HCT116 (cell line): Measurements from ENCODE around the gene SNIP1.

ENCODE experiments used
- EZH2 ChIP-seq: fragments of 200-600 bp; sonication (generic); IDR thresholded peaks from 2 replicates; pipeline ENCODE4 v1.6.1; 2017; ENCODE audit warnings: antibody characterized with exemption, mixed run types
- EZH2phosphoT487 ChIP-seq: fragments of 200-600 bp; IDR thresholded peaks from 2 replicates; pipeline ENCODE4 v1.6.1; 2018; ENCODE audit warnings: antibody characterized with exemption, borderline replicate concordance
- FOSL1 ChIP-seq: IDR thresholded peaks from 2 replicates; pipeline ENCODE4 v1.6.1; 2012; ENCODE audit warnings: low read depth
- POLR2A ChIP-seq: IDR thresholded peaks from 2 replicates; pipeline ENCODE4 v1.7.0; 2011; ENCODE audit warnings: borderline replicate concordance; ENCODE audit not compliant: insufficient read depth, insufficient read length; ENCODE audit errors: extremely low read depth
- POLR2AphosphoS5 ChIP-seq: IDR thresholded peaks from 2 replicates; pipeline ENCODE4 v1.6.1; 2011; ENCODE audit warnings: mild to moderate bottlenecking, low read depth, low read length, moderate library complexity
- RAD21 ChIP-seq: IDR thresholded peaks from 2 replicates; pipeline ENCODE4 v1.6.1; 2012; ENCODE audit warnings: low read depth, mild to moderate bottlenecking
- SIN3A ChIP-seq: IDR thresholded peaks from 2 replicates; pipeline ENCODE4 v1.6.1; 2012; ENCODE audit warnings: low read depth
- SP1 ChIP-seq: IDR thresholded peaks from 2 replicates; pipeline ENCODE4 v1.6.1; 2012; ENCODE audit warnings: low read depth
- TCF7L2 ChIP-seq: IDR thresholded peaks from 2 replicates; pipeline ENCODE4 v1.7.0; 2011; ENCODE audit warnings: borderline replicate concordance, inconsistent platforms; ENCODE audit not compliant: insufficient read depth, insufficient read length; ENCODE audit errors: extremely low read depth
- YY1 ChIP-seq: IDR thresholded peaks from 2 replicates; pipeline ENCODE4 v1.6.1; 2011; ENCODE audit warnings: low read length, low read depth, moderate library complexity, mild to moderate bottlenecking; ENCODE audit not compliant: insufficient replicate concordance; ENCODE audit errors: extremely low read depth
- ZFX ChIP-seq: fragments of 450-650 bp; IDR thresholded peaks from 2 replicates; pipeline ENCODE4 v1.6.1; 2017
- TF ChIP-seq, protein P1 (sequence below), 3 experiments: fragments of 200-600 bp in 1 of 3; sonication (generic) in 1 of 3; IDR thresholded peaks in 2 of 3; conservative IDR thresholded peaks in 1 of 3; 2 replicates each; pipeline ENCODE4 v1.5.1; 2012 to 2017; ENCODE audit warnings: low read depth in 2 of 3, low read length in 2 of 3, antibody characterized with exemption in 1 of 3, borderline replicate concordance in 1 of 3, control low read depth in 1 of 3, mild to moderate bottlenecking in 1 of 3, mixed read lengths in 1 of 3, mixed run types in 1 of 3, moderate library complexity in 1 of 3; ENCODE audit not compliant: insufficient read depth in 1 of 3
- TF ChIP-seq, protein P2 (sequence below): IDR thresholded peaks from 2 replicates; pipeline ENCODE4 v1.6.1; 2012
- TF ChIP-seq, protein P3 (sequence below): IDR thresholded peaks from 2 replicates; pipeline ENCODE4 v1.6.1; 2011; ENCODE audit warnings: mild to moderate bottlenecking, low read length, moderate library complexity; ENCODE audit not compliant: insufficient replicate concordance; ENCODE audit errors: extremely low read depth

DNA sequence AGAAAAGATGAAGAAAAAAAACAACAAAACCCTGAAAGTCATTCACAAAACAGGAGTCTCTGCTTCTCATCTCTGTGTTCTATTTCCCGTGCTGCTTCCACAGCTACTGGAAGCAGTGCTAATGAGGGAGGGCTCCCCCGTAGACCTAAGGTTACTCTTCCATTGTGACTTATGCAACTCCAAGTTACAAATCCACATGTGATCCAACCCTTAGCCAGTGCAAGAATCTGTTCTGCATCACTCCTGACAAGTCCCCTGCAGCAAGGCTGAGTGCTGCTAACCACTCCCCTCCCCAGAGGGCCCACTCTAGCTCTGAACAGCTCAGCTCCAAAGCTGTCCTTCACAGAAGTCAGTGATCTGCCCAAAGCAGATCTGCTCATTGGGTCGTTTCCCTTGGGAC, 12.9 kb upstream of the SNIP1 start:
- TF ChIP-seq, protein P1, sequence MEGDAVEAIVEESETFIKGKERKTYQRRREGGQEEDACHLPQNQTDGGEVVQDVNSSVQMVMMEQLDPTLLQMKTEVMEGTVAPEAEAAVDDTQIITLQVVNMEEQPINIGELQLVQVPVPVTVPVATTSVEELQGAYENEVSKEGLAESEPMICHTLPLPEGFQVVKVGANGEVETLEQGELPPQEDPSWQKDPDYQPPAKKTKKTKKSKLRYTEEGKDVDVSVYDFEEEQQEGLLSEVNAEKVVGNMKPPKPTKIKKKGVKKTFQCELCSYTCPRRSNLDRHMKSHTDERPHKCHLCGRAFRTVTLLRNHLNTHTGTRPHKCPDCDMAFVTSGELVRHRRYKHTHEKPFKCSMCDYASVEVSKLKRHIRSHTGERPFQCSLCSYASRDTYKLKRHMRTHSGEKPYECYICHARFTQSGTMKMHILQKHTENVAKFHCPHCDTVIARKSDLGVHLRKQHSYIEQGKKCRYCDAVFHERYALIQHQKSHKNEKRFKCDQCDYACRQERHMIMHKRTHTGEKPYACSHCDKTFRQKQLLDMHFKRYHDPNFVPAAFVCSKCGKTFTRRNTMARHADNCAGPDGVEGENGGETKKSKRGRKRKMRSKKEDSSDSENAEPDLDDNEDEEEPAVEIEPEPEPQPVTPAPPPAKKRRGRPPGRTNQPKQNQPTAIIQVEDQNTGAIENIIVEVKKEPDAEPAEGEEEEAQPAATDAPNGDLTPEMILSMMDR (IDR thresholded peaks at IDR 0.05 in 2 of 3, conservative IDR thresholded peaks at IDR 0.05 in 1 of 3; ENCODE audit: borderline replicate concordance in 1 of 3, insufficient read depth in 1 of 3, low read depth in 2 of 3, low read length in 2 of 3), result no peak
- no peak for TF ChIP-seq POLR2A
- TF ChIP-seq SIN3A, result no peak
- no peak for TF ChIP-seq FOSL1
- TF ChIP-seq TCF7L2, result no peak
- TF ChIP-seq EZH2phosphoT487, result no peak
- TF ChIP-seq EZH2, result no peak
- no peak for TF ChIP-seq SP1
- TF ChIP-seq, protein P2, sequence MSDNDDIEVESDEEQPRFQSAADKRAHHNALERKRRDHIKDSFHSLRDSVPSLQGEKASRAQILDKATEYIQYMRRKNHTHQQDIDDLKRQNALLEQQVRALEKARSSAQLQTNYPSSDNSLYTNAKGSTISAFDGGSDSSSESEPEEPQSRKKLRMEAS, result no peak
- TF ChIP-seq RAD21, result no peak
- TF ChIP-seq POLR2AphosphoS5, result no peak
- no peak for TF ChIP-seq YY1
- no peak for TF ChIP-seq ZFX
- TF ChIP-seq, protein P3, sequence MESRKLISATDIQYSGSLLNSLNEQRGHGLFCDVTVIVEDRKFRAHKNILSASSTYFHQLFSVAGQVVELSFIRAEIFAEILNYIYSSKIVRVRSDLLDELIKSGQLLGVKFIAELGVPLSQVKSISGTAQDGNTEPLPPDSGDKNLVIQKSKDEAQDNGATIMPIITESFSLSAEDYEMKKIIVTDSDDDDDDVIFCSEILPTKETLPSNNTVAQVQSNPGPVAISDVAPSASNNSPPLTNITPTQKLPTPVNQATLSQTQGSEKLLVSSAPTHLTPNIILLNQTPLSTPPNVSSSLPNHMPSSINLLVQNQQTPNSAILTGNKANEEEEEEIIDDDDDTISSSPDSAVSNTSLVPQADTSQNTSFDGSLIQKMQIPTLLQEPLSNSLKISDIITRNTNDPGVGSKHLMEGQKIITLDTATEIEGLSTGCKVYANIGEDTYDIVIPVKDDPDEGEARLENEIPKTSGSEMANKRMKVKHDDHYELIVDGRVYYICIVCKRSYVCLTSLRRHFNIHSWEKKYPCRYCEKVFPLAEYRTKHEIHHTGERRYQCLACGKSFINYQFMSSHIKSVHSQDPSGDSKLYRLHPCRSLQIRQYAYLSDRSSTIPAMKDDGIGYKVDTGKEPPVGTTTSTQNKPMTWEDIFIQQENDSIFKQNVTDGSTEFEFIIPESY, result no peak
